H1 (cell line): Measurements from ENCODE around the gene GRID1. TPM values are rescaled to one million over a fixed set of nuclear protein-coding genes. Genes with fewer than 3 reads are reported as not detected.

Source experiments
- NRF1 ChIP-seq: IDR thresholded peaks from 2 replicates; pipeline ENCODE4 v1.6.1; 2011; ENCODE audit warnings: mild to moderate bottlenecking, low read depth, low read length, improper control_type of control experiment
- RNF2 ChIP-seq: fragments of 200-900, 300-1000 bp; sonication (generic); IDR thresholded peaks from 2 replicates; pipeline ENCODE4 v1.7.1; 2016; ENCODE audit warnings: borderline replicate concordance, low read depth, mild to moderate bottlenecking, antibody characterized with exemption, low read length; ENCODE audit not compliant: poor library complexity, severe bottlenecking; ENCODE audit errors: missing control alignments
- TAF7 ChIP-seq: optimal IDR thresholded peaks from 2 replicates; pipeline ENCODE3; 2011; ENCODE audit warnings: low read depth, mild to moderate bottlenecking, inconsistent platforms, low read length, moderate library complexity, borderline replicate concordance
- polyA plus RNA-seq, 7 experiments: library from polyadenylated mRNA; depleted of rRNA in 3 of 7; stranded (reverse) in 5 of 7; unstranded in 2 of 7; fragments of >200 nt in 5 of 7; fragments of 200-250 nt in 2 of 7; gene quantifications; 1 replicate in 5 of 7; 2 replicates in 1 of 7; 4 replicates in 1 of 7; pipeline versions ENCODE4 v1.2.1 to v1.2.3, GENCODE V29; 2011 to 2013; ENCODE audit warnings: missing spikeins in 2 of 7, mixed read lengths in 2 of 7
- total RNA-seq: library from RNA; stranded (reverse); fragmentation: NEBNext Ultra II Directional; extraction: Animal tissue kit (Norgen Biotek cat#: 25700); gene quantifications from 2 replicates; pipeline ENCODE4 v1.2.1, GENCODE V29; 2021
- TF ChIP-seq, protein P1 (sequence below): IDR thresholded peaks from 2 replicates; pipeline ENCODE4 v1.6.1; 2012; ENCODE audit warnings: inconsistent platforms

The GRID1 gene
- total and polyA plus RNA-seq, 2 of the 8 experiments (the other 6 are each of a cell fraction or from before 2014, with no cell fraction given) = 0.22 to 0.30 TPM

DNA sequence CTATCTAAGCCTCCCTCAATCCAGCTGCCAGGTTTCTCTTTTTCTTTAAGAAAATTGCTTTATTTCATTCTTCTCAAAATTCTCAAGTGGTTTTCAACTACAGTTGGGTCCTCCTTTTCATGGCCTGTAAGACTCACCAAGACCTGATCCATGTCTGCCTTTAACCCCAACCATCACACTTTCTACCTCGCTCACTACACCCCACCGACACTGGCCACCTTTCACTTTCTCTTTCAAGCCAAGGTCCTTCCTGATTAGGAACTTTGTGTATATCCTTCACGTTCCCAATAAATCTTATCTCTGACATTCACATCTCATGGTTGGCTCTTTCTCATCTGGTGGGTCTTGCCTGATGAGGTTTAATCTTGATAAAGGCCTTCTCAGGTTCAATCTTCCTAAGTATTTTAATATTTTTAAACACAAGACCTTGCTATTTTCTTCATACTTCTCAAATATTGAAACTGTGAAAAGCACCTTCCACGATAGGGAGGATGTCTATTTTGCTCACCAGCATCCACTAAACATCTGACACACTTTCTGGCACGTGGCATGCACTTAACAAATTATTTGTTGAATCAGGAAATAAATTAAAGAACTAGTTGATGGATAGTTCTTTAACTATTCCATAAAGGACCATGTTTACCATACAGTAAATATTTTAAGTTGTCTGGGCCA lies 624.8 kb downstream of the GRID1 start (continued):
- TF ChIP-seq, protein P1, sequence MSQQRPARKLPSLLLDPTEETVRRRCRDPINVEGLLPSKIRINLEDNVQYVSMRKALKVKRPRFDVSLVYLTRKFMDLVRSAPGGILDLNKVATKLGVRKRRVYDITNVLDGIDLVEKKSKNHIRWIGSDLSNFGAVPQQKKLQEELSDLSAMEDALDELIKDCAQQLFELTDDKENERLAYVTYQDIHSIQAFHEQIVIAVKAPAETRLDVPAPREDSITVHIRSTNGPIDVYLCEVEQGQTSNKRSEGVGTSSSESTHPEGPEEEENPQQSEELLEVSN = no peak
- TF ChIP-seq NRF1 (no peak), TAF7 (no peak), RNF2 (no peak)
- TF ChIP-seq, all 59 proteins: peak for 0
